PC-3 (cell line): ENCODE data around the gene LIPN. TPM values are rescaled to one million over a fixed set of nuclear protein-coding genes. Genes with fewer than 3 reads are reported as not detected.

Experiments used
- ATAC-seq: fragments of 200-7000 bp; cut with Tn5 transposase; 2 replicates; pipeline ENCODE4 v1.9.1; 2020; ENCODE audit warnings: mild to moderate bottlenecking, moderate library complexity
- BruUV-seq: library from RNA; stranded (reverse); fragments of 400-500 nt; replicated peaks from 2 replicates; lab custom pipeline; 2021; lab: Mats Ljungman, UMichigan
- CTCF ChIA-PET: fragments of 300-600 bp; sonication (Branson Sonifier 250); formaldehyde crosslinking; loops from one replicate; lab custom pipeline; 2022; ENCODE audit warnings: antibody characterized with exemption; lab: Charles Lee
- POLR2A ChIA-PET: fragments of 300-600 bp; sonication (Branson Sonifier 250); formaldehyde crosslinking; loops from one replicate; lab custom pipeline; 2022; ENCODE audit warnings: antibody characterized with exemption; ENCODE audit not compliant: unreplicated experiment; lab: Charles Lee
- DNase-seq: peaks from one replicate; pipeline ENCODE4 v3.0.0-alpha.2; 2015
- H2AFZ ChIP-seq: fragments of 300-600 bp; sonication (generic); 2 replicates; pipeline ENCODE4 v1.6.0; 2016; ENCODE audit warnings: antibody characterized with exemption, low read length
- H3F3A ChIP-seq: fragments of 300-600 bp; sonication (generic); one replicate; pipeline ENCODE4 v1.6.0; 2017; ENCODE audit warnings: antibody characterized with exemption, low read length, control low read depth, mild to moderate bottlenecking; ENCODE audit not compliant: unreplicated experiment
- H3K27ac ChIP-seq: fragments of 300-600 bp; sonication (generic); 2 replicates; pipeline ENCODE4 v1.5.1; 2016; ENCODE audit warnings: mild to moderate bottlenecking, low read length
- H3K27me3 ChIP-seq: fragments of 300-600 bp; sonication (generic); 2 replicates; pipeline ENCODE4 v1.6.1; 2016; ENCODE audit warnings: low read length, mixed read lengths
- H3K36me3 ChIP-seq: fragments of 300-600 bp; sonication (generic); 2 replicates; pipeline ENCODE4 v1.6.1; 2016; ENCODE audit warnings: low read depth, mixed run types, low read length, mixed read lengths
- H3K4me1 ChIP-seq: fragments of 300-600 bp; sonication (generic); 2 replicates; pipeline ENCODE4 v1.5.1; 2016; ENCODE audit warnings: low read length; ENCODE audit not compliant: insufficient read depth
- H3K4me2 ChIP-seq: fragments of 300-600 bp; sonication (generic); 2 replicates; pipeline ENCODE4 v1.6.0; 2016; ENCODE audit warnings: low read length
- H3K4me3 ChIP-seq: fragments of 300-600 bp; sonication (generic); 2 replicates; pipeline ENCODE4 v1.5.1; 2016; ENCODE audit warnings: mild to moderate bottlenecking, low read length, mixed read lengths
- H3K79me2 ChIP-seq: fragments of 300-600 bp; sonication (generic); 2 replicates; pipeline ENCODE4 v1.6.1; 2017; ENCODE audit warnings: low read length, mixed read lengths
- H3K9ac ChIP-seq: fragments of 300-600 bp; sonication (generic); 2 replicates; pipeline ENCODE4 v1.6.0; 2016; ENCODE audit warnings: mild to moderate bottlenecking, low read length
- H3K9me2 ChIP-seq: fragments of 300-600 bp; sonication (generic); replicated peaks from 2 replicates; pipeline ENCODE4 v1.6.1; 2016; ENCODE audit warnings: mixed run types, low read length, mixed read lengths
- H3K9me3 ChIP-seq: fragments of 300-600 bp; sonication (generic); 2 replicates; pipeline ENCODE4 v1.6.1; 2016; ENCODE audit warnings: low read length, mixed read lengths
- H4K20me1 ChIP-seq: fragments of 300-600 bp; sonication (generic); 2 replicates; pipeline ENCODE4 v1.6.1; 2016; ENCODE audit warnings: low read length, mixed read lengths
- EZH2 ChIP-seq: fragments of 300-600 bp; sonication (generic); IDR thresholded peaks from one replicate; pipeline ENCODE4 v1.6.1; 2017; ENCODE audit warnings: antibody characterized with exemption, mild to moderate bottlenecking, low read length; ENCODE audit not compliant: unreplicated experiment
- EZH2phosphoT487 ChIP-seq: fragments of 300-600 bp; sonication (generic); IDR thresholded peaks from 2 replicates; pipeline ENCODE4 v1.6.1; 2018; ENCODE audit warnings: mild to moderate bottlenecking, antibody characterized with exemption, low read length, borderline replicate concordance
- intact Hi-C: fragments of 100-400 bp; cut with micrococcal nuclease; formaldehyde crosslinking; loops from 2 replicates; pipeline ENCODE4 v1.9.0; 2023
- total RNA-seq: library from RNA; depleted of rRNA; stranded (reverse); fragments of >200 nt; gene quantifications from 2 replicates; pipeline ENCODE4 v1.2.3, GENCODE V29; 2014
- TF ChIP-seq, protein P1 (sequence below): fragments of 300-600 bp; sonication (generic); conservative IDR thresholded peaks from 2 replicates; pipeline ENCODE4 v1.5.1; 2017; ENCODE audit warnings: antibody characterized with exemption, low read depth, mild to moderate bottlenecking, low read length

LIPN gene
- total RNA-seq, 1 experiment from 2014 or later: not detected

- no peak overlapping the region for H2AFZ ChIP-seq
- TF ChIP-seq EZH2: no peak
- TF ChIP-seq, protein P1, sequence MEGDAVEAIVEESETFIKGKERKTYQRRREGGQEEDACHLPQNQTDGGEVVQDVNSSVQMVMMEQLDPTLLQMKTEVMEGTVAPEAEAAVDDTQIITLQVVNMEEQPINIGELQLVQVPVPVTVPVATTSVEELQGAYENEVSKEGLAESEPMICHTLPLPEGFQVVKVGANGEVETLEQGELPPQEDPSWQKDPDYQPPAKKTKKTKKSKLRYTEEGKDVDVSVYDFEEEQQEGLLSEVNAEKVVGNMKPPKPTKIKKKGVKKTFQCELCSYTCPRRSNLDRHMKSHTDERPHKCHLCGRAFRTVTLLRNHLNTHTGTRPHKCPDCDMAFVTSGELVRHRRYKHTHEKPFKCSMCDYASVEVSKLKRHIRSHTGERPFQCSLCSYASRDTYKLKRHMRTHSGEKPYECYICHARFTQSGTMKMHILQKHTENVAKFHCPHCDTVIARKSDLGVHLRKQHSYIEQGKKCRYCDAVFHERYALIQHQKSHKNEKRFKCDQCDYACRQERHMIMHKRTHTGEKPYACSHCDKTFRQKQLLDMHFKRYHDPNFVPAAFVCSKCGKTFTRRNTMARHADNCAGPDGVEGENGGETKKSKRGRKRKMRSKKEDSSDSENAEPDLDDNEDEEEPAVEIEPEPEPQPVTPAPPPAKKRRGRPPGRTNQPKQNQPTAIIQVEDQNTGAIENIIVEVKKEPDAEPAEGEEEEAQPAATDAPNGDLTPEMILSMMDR: no peak
- POLR2A ChIA-PET: no interaction called here
Observed at GRCh38 chr10:88763441-88763840, 3.6 kb downstream of the LIPN start.

GRCh38 chr10:88764110-88764509 is 4.3 kb downstream of the LIPN start:
- DNase-seq: no peak
- Histone ChIP-seq H3K9ac (no peak overlapping the region), H3F3A (no peaks in the 10 kb centered on the region), H2AFZ (no peak overlapping the region), H3K27me3 (no peaks in the 10 kb centered on the region), H3K4me2 (no peak overlapping the region), H3K9me3 (no peaks in the 10 kb centered on the region), H3K4me1 (no peaks in the 10 kb centered on the region), H4K20me1 (no peaks in the 10 kb centered on the region), H3K4me3 (no peak overlapping the region), H3K79me2 (no peaks in the 10 kb centered on the region), H3K27ac (no peak overlapping the region), H3K36me3 (no peaks in the 10 kb centered on the region), H3K9me2 (no peaks in the 10 kb centered on the region)
- ATAC-seq: no peak
- no TSS peak for BruUV-seq
- intact Hi-C loops: no loop called here
- TF ChIP-seq EZH2: no peak
- TF ChIP-seq, protein P1: no peak
- TF ChIP-seq EZH2phosphoT487: no peak
- ChIA-PET POLR2A (no interaction called here), CTCF (no interaction called here)

More at GRCh38 chr10:88763441-88763840, 3.6 kb downstream of the LIPN start:
- Histone ChIP-seq H3K9ac (no peak overlapping the region), H3F3A (no peaks in the 10 kb centered on the region), H3K36me3 (no peaks in the 10 kb centered on the region), H4K20me1 (no peaks in the 10 kb centered on the region), H3K9me3 (no peaks in the 10 kb centered on the region), H3K4me3 (no peak overlapping the region), H3K27ac (no peak overlapping the region), H3K9me2 (no peaks in the 10 kb centered on the region), H3K79me2 (no peaks in the 10 kb centered on the region), H3K4me1 (no peaks in the 10 kb centered on the region), H3K4me2 (no peak overlapping the region), H3K27me3 (no peaks in the 10 kb centered on the region)
- no peak for DNase-seq
- BruUV-seq: no TSS peak
- CTCF ChIA-PET: no interaction called here
- intact Hi-C loops: no loop called here
- ATAC-seq: no peak

GRCh38 chr10:88765816-88766215 is 6.0 kb downstream of the LIPN start:
- no peaks in the 10 kb centered on the region for H3F3A ChIP-seq
- no peak for TF ChIP-seq EZH2phosphoT487
- TF ChIP-seq, protein P1: no peak
- no peak for TF ChIP-seq EZH2
- intact Hi-C loops: no loop called here
- ChIA-PET POLR2A (no interaction called here), CTCF (no interaction called here)
- H3K9me2 ChIP-seq: no peaks in the 10 kb centered on the region
- no peak overlapping the region for H3K27ac ChIP-seq
- ATAC-seq (no peak), DNase-seq (no peak)
- no peaks in the 10 kb centered on the region for H3K4me1 ChIP-seq
- no peaks in the 10 kb centered on the region for H3K27me3 ChIP-seq
- no peaks in the 10 kb centered on the region for H3K9me3 ChIP-seq
- no peaks in the 10 kb centered on the region for H3K79me2 ChIP-seq
- no peak overlapping the region for H3K9ac ChIP-seq
- no TSS peak for BruUV-seq
- no peak overlapping the region for H2AFZ ChIP-seq
- no peak overlapping the region for H3K4me3 ChIP-seq
- H4K20me1 ChIP-seq: no peaks in the 10 kb centered on the region
- H3K36me3 ChIP-seq: no peaks in the 10 kb centered on the region
- H3K4me2 ChIP-seq: no peak overlapping the region
